ENCODE data around the gene ABTB2.

The ABTB2 gene

DNA sequence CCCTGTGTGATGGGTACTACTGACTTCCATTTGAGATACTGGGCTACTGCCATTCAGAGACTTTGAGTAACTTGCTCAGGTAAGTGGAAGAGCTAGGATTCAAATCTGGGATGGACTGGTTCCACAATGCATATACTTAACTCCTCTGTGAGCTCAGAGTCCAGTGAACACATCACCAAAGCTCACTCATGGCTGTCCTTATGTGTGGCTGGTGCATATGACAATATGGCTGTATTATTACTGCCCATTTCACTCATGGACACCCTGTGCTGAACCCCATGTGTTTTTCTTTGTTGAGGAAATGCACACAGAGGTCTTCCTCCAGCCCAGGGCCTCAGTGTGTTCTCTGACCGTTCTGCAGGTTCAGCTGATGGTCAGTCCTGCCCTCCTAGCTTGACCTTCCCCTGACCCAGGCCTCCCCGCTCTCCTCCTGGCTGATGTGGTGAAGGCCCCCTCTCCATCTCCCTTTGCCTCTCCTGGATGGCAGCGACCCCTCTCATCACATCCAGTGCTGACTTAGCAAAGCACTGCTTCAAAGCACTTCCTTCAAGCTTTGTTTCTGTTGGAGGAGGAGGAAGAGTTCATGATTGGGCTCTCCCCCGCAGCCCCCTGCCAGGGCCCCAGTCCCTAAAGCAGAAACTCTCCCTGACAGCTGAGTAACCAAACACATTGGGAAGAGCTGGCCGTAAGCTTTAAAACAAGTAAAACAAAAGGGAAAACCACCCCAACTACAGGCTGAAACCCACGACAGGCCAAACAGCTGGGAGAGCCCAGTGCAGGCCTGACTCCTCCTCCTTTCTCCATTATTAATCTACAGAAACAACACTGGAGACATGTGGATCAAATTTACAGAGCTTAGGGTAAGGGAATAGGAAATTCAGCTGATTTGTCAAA is 151.2 kb downstream of the ABTB2 start:
- DNase-seq = no peak

DNA sequence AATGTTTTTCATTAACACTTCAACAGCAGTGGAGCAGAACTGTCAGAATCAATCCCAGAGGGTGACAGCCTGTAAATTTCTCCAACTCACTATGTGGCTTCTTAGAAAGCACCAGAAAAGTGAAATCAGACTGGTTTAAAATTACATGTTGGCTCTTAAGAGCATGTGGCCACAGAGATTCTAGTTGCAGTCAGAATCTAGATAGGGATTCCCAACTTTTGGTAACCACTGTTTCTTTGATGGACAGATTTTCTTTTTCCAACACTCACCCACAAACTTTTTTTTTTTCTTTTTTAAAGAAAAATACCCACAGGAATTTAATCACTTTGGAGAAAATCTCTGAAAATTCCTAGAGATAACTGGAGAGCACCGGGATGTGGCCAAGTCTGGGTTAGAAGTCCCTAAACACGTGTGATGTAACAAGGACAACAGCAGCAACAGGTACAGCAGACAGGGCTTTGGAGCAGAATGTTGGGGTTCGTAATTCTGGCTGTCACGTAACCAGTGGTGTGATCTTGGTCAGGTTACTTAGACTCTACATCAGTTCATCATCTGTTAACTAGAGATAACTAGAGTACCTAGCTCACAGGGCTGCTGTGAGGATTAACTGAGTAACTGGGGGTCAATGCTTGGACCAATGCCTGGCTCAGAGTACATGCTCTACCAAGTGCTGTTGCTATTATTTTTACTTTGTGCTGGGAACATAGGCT is 152.3 kb downstream of the ABTB2 start:
- DNase-seq = no peak

DNA sequence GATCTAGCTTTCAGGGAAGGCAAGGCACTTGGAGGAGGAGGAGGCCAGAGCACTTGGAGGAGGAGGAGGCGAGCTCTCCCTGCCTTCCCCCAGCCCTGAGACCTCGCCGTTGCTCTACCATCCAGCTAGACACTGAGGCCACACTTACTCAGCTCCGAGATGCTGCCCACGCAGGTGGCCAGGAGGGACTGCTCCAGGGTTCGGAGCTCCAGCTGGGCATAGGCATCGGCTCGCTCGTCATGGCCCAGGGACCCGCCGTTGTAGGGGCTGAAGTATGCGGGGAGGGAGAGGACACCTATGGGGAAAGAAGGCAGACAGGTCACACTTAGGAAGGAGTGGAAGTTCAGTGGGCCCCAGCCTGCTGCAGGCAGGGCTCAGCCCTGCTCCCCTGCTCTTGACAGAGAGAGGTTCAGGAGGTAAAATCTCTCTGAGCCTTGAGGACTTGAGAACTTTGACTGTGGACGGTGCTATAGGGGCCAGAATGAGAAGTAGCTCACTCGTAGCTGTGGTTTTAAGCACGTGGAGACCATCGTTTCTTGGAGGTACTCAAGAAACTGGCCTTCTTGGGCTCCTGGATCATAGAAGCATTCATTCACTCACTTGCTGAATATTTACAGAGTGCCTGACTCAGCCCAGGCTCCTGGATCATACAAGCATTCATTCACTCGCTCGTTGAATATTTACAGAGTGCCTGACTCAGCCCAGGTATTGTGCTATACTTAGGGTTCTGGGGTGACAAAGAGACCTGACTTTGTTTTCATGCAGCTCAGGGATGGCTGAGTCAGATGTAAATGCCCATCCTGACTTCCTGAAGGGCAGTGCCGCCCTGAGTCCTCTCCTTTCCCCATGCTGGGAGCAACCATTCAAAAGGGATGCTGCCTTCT is 153.2 kb downstream of the ABTB2 start:
- no peak for DNase-seq

DNA sequence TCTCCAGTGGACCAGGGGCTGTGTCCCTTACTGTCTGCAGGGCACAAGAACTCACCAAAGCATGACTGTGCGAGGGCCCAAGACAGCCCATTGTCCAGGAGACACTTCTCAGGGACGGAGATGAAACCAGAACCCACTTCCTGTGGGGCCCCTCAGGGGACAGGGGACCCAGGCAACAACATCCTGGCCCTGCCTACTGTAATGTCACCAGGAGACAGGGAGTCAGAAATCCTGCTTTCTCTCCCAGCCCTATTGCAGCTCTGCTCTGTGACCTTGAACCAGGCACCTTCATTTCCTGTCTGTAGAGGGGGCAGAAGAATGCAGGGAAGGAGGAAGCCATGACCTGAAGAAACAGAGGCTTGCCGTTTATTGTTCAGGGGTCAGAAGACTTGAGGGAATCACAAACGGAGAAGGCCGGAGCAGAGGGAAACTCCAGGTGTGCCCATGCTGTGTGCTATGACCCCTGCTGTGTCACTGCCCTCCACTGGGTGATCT is 154.4 kb downstream of the ABTB2 start:
- no peak for DNase-seq

DNA sequence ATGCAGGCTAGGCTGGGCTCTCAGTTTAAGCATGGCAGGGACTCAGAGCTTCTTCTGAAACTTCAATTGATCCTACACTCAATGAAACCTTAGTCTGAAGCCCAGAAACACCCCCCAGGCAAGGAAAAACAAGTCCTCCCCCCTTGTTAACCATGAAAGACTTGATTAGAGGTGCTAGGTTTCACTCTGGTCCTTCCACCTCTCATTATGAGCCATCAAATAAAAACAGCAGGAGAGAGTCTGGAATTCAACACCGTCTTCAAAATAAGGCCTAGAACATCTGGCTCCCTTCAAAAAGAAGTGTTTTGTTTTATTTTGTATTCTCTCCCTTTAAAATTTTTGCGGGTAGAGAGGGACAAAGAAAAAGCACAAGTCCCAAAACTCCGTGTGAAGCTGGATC is 156.7 kb downstream of the ABTB2 start:
- no peak for DNase-seq

DNA sequence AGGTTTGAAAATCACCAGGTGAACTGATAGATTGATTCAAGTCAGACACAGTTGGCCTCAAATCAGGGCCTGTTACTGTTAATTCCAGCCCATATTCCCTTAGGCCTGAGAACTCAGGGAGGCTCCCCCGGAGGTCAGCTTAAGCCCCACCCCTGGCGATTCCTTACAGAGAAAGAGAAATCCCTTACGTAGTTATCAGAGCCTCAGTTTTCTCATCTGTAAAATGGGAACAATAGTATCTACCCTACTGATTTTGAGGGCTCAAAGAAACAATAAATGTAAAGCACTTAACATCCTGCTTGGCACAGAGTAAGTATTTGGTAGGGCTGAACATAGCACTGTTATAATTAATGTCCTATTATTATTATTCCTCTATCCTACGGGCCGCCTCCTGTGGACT is 158.3 kb downstream of the ABTB2 start:
- no peak for DNase-seq

DNA sequence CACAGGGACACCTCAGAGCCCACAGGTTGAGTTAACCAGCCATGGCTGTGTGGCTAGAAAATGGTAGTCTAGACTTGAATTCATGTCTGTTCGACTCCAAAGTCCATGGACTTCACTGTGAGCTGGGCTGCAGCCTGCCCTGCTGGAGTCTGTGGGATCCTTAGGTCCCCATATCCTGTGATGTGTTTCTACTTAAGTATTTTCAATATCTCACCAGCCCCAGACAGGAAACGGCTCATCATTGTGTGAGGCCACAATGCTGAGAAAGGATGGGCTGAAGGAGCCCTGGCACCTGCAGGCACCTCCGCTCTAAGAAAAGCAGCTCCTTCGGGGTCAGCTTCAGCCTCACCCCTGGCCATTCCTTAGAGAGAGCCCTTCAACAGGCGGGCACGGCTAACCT is 159.3 kb downstream of the ABTB2 start:
- no peak for DNase-seq

DNA sequence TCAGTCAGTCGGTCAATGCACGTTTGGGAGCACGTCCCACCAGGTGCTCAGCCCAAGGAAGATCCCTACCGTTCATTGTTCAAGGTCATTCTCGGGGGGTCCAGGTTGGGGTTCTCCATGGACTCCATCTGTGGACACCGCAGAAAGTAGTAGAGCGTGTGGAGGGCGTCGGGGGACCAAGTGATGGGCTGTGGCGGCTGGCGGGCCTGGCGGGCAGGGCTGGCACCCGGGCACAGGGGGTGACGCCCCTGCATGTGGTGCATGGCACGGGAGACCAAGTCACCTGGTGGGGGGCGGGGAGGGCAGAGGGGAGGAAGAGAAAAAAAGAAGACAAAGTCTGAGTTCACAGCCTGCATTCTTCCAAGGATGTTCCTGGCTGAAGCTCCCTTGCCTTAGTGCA is 160.6 kb downstream of the ABTB2 start:
- no peak for DNase-seq

DNA sequence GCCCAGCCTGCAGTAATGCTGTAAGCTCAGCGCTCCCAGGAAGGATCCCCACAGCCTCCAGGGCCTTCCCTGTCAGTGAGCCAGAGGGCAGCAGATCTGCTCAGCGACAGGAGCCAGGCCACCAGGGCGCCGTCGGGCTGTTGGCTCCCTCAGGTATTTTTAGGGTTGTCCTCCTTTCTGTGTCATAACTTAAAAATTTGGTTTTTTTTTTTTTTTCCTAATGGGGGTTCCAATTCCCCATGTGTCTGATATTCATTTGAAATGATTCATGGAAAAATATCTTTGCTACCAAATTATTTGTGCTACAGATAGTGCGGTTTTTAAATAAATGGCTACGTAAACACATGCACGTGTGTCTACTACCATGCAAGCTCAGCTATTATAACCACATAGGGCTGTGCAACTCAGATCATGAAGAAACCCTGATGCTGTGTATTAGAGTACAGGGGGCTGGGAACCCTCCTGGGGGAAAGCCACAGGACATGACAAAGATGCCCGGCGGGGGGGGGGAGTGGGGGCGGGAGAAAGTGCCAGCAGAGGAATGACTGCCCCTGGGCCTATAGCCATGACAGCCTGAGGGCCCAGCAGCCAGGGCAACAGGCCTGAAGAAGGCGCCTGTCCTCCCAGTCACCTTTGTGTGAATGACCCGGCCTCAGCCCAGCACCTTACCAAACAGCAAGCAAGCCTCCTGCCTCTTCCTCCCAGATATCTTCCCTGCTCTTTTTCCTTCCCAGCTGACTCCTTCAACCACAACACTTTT is 163.1 kb downstream of the ABTB2 start:
- no peak for DNase-seq

DNA sequence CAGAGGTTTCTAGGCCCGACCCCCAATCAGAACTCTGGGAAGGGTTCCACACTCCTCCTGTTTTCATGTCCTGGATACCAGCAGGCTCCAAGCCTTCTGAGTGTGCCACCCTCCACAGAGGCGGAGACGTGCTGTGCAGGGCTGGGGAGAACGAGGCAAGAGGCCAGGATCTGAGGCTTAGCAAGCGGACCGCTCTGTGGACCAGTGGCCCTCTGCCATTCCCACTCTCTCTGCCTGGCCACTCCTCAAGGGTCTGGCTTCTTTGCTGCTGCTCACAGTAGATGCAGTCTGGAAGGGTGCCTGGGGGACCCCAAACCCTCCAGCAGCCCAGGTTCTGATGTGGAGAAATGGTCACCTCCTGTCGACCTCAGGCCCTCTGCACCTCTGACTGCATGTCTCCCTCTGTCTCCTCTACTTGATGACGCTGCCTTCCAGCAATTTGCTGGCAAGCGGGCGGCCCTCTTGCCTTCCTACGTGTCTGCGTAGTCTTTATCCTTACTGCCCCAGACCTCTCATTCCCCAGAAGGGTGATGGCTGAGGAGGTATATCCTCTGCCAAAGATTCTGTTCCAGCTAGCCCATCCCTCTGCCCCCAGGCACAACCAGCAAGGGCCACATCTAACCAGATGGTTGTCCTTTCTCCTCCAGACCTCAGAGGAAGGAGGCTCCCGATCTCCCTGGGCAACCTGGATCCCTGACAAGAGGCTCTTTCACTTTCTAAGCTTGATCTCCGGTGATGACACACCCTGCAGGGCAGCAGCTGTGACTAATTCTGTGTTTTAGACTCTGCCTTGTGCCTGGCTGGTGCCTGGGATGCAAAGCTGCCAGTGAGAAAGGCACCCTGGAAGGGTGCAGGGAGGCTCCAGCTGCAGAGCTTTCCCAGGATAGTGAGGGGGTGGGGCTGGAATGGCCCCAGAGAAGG is 165.1 kb downstream of the ABTB2 start:
- DNase-seq = no peak

DNA sequence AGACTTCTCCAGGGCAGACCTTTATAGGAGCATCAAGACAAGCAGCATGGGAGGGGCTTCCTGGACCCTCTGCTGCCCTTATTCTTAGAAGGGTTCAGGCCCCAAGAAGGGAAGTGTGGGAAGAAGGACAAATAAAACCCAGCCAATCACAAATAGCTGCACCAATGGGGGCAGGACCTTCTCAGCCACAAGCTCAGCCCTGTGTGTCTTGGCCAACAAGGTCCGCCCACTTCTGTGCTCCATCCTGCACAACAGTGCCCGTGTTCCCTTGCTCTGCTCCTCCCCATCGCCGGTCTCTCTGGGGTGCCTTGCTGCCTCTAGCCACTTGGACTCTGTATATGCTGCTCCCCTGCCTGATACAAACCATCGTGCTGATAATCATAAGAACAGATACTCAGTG is 166.2 kb downstream of the ABTB2 start:
- DNase-seq = no peak

DNA sequence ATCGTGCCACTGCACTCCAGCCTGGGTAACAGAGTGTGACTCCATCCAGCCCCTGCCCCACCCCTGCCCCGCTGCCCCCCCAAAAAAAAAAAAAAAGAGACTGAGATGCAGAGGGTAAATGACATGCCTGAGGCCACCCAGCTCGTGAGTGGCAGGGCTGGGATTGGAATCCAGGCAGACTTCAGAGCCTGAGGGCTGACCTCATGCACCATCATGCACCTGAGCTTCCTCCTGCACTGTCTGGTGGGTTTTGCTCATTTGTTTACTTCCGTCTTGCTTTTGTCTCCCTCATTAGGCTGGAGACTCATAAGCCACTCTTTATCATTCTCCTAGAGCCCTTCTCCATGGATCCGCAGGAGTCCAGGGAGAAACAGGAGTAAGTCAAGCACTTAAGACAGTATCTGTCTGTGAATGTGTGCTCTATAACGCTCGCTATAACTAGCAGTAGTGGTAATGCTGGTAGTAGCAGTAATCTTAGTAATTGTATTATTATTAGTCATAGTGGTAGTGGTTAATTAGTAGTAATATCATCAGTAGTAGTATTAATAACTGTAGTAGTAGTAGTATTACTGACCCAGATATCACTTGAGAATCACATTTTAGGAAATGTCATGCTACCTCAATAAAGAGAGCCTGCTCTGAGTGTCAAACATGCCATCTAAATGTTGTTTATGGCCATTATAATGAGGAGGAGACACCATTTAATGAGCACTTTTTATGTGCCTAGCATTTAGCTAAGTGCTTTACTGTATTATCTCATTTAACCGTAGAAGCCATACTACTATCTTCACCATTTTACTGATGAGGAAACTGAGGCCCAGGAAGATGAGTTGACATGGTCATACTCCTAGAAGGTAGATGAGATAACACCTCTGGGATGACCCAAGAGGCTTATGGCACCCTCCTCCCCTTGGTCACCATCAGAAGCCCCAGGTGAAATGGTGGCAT is 167.3 kb downstream of the ABTB2 start:
- DNase-seq = no peak

DNA sequence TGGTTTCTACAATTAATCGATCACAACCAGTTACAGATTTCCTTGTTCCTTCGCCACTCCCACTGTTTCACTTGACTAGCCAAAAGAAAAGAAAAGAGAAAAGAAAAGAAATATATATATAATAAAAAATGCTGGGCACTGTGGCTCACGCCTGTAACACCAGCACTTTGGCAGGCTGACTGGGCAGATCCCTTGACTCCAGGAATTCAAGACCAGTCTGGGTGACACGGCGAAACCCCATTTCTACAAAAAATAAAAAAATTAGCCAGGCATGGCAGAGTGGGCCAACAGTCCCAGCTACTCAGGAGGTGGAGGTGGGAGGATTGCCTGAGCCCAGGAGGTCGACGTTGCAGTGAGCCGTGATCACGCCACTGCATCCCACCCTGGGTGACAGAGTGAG is 168.6 kb downstream of the ABTB2 start:
- DNase-seq = no peak

DNA sequence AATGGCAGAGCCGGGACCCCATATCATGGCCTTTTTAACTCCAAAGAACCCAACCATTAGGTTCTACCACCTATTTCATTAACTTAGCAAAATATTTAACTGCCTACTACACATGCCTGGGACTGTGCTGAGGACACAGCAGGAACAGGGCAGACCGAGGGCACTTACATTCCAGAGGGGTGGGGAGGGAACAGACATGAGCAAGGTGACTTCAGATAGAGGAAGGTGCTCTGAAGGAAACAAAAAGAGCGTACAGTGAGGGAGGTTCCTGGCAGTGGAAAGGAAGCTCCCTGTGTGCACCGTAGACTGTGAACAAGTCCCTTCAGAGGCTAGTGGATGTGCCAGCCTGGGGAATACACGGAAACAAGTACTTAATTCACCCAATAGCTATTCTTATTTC is 169.6 kb downstream of the ABTB2 start:
- no peak for DNase-seq

DNA sequence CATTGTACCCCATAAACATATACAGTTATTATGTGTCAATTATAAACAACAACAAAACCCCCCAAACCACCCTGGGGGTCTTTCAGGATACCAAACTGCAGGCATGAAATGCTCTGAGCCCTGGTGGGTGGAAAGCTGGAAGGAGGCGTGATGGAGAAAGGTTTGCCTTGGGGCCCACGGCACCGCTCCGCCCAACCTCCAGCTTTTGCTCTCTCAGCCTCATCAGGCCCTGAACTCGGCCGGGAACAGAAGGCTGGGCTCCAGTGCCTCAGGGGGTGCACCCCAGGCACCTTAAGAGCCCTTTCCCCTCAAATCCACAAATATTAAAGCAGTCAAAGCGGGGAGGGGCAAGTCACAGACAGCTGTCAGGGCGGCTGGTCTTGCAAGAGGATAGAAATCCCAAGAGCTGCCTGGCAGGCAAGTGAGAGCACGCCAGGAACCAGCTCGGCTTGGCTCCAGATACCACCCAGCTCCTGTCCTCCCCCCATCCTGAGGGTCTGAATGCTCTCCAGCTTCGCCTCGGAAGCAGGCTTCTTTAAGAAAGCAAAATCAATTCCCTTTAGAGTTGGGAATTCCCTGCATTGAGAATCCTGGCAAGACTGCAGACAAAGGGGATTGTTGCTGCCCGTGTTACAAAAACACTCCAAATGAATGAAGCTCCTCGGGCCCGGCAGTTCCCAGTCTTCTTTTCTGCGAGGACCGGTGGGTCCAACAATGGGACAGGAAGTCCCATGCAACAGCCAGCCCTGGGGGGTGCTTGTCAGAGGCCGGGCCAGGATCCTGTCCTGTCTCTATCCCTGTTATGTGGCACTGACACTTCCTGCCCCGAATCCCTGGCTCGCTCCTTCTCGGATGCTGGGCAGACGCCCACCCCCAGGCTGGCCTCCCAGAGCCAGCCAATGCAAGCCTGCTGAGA is 171.6 kb downstream of the ABTB2 start:
- DNase-seq = no peak

DNA sequence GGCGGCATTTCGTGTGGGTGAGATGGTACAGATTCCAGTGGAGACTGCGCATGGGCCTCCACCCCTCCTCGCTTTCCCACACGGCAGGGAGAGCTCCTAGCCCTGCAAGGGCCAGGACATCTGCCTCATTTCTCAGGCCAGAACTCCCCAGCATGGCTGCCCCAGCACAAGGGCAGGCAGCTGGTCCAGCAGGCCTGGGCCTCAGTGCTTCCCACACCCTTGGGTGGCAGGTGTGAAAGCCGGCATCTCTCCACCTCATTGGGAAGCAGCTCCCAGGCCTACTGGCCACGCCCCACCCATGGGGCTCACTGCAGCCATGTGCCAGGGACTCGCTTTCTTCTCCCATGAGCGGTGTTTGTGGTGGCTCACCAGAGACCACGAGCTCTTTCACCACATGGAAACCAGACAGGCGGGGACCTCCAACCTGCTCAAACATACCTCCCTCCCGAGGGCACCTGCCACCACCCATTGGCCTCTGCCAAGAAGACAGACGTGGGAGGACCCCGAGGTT is 173.2 kb downstream of the ABTB2 start:
- no peak for DNase-seq

DNA sequence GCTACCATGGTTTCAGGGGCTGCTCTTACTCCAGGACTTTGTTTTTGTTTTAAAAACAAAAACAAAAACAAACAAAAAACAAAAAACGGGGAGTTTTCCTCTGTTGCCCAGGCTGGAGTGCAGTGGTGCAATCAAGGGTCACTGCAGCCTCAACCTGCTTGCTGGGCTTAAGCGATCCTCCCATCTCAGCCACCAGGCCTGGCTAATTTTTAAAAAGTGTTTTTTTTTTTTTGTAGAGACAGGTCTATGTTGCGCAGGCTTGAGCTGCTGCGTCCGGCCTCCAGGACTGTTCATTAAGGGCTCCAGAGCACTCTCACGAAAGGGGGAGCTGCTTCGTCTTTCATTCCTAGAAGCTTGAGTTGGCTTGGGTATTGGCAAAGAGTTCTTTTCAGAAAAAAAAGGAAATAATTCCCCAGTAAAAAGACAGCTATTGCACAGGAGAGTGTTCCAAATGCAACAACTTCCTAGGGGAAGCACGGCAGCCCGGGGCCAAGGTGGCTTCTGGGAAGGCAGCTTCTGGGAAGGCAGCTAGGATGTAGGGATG is 173.9 kb downstream of the ABTB2 start:
- no peak for DNase-seq

All from T-helper 1 cell (primary cell).